ENCODE measurements around the gene RIMBP3C. TPM values are rescaled to one million over a fixed set of nuclear protein-coding genes. Genes with fewer than 3 reads are reported as not detected.

The RIMBP3C gene, protein sequence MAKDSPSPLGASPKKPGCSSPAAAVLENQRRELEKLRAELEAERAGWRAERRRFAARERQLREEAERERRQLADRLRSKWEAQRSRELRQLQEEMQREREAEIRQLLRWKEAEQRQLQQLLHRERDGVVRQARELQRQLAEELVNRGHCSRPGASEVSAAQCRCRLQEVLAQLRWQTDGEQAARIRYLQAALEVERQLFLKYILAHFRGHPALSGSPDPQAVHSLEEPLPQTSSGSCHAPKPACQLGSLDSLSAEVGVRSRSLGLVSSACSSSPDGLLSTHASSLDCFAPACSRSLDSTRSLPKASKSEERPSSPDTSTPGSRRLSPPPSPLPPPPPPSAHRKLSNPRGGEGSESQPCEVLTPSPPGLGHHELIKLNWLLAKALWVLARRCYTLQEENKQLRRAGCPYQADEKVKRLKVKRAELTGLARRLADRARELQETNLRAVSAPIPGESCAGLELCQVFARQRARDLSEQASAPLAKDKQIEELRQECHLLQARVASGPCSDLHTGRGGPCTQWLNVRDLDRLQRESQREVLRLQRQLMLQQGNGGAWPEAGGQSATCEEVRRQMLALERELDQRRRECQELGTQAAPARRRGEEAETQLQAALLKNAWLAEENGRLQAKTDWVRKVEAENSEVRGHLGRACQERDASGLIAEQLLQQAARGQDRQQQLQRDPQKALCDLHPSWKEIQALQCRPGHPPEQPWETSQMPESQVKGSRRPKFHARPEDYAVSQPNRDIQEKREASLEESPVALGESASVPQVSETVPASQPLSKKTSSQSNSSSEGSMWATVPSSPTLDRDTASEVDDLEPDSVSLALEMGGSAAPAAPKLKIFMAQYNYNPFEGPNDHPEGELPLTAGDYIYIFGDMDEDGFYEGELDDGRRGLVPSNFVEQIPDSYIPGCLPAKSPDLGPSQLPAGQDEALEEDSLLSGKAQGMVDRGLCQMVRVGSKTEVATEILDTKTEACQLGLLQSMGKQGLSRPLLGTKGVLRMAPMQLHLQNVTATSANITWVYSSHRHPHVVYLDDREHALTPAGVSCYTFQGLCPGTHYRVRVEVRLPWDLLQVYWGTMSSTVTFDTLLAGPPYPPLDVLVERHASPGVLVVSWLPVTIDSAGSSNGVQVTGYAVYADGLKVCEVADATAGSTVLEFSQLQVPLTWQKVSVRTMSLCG (N-terminal part only)
- total RNA-seq: 0.22 and 0.43 TPM in 2 replicates

DNA sequence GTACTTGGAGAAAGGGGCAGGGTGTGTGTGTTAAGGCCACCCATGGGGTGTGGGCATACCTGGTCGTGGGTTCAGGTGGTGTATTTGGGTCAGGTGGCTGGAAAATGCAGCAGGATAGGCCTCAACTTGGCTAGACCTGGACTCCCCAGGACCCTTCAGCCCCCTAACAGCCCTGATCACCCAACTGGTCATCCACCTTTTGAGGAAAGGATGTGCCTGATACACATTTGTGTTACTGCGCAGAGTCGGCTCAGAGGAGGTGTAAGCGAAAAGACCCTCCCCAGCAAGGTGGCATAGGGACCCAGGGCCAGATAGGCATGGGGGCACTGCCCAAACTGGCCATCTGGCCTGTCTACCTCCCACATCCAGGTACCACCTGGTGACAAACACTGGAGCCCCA is at the start of gene RIMBP3C:
RIMBP3C (minus strand) TSS at position 101 of the 400 bp plus-strand sequence. CDS start 485 bp downstream, outside the sequence.

DNA sequence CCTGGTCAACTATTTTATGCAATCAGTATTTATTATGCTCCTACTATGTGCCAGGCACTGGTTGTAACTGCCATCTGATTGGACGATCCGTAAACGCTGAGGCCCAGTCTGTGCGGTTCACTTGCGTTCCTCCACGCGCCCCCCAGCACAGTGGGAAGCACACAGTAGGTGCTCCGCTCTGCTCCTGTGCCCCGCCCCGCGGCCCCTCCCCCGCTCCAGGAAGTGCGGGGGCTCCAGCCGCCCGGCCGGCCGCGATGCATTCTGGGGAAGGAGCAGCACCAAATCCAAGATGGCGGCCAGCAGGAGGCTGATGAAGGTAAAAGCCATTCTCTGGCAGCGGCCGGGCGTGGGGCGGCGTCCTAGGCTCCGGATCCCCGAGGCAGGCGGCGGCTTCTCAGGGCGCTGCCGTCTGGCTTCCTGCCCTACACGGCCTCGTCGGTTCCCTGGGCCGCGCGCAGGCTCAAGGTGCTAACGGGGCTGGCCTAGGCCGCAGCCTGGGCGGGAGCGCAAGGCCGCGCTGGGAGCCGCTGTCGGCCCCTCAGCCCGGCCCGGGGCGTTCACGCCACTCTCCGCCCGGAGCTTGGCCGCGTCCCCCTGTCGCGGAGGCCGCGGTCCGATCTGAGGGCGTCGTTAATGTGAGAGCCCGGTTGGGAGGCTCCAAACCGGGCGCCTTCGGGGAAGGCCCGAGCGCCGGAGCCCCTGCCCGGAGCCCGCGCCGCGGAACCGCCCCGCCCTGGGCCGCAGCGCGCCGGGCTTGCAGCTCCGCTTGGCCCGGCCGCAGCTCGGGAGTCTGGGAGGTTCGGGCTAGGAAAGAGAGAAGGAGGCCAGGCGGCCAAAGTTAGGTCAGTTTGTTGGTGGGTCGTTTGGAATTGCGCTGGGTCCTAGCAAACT is 16.4 kb upstream of the RIMBP3C start, which contains the start of gene UBE2L3:
UBE2L3 (plus strand) TSS at position 259 of the 891 bp plus-strand sequence; CDS start at position 290, 31 bp downstream.

Small RNAs within 50 kb of the gene (small RNA-seq; reads per million reads assigned to genes)
- gene RF00492 (ENCODE audit: low replicate concordance): not detected
- gene RN7SKP221 (ENCODE audit: low replicate concordance): not detected

Other genes starting within 250 kb of the RIMBP3C start
- 0.29 TPM in 1 of 2 replicates, not detected in the other for gene RIMBP3B, start 167.7 kb downstream of the RIMBP3C start, total RNA-seq
- 2.8 and 6.9 TPM in 2 replicates for gene HIC2, start 134.1 kb downstream of the RIMBP3C start, total RNA-seq
- 0.88 and 3.6 TPM in 2 replicates for gene TMEM191C, start 84.1 kb downstream of the RIMBP3C start, total RNA-seq
- 46.2 and 62.7 TPM in 2 replicates for gene UBE2L3, start 16.3 kb upstream of the RIMBP3C start, total RNA-seq
- gene YDJC, start 78.6 kb upstream of the RIMBP3C start, total RNA-seq: 21.0 and 44.0 TPM in 2 replicates
- gene CCDC116, start 81.3 kb upstream of the RIMBP3C start, total RNA-seq: 0.14 and 0.22 TPM in 2 replicates
- 29.5 and 262 TPM in 2 replicates for gene SDF2L1, start 90.8 kb upstream of the RIMBP3C start, total RNA-seq
- gene PPIL2, start 114.6 kb upstream of the RIMBP3C start, total RNA-seq: 41.8 and 44.8 TPM in 2 replicates
- 0.14 and 0.22 TPM in 2 replicates for gene YPEL1, start 184.3 kb upstream of the RIMBP3C start, total RNA-seq

All from placental pericyte (primary cell).